Retina (tissue), 1 donor: ENCODE measurements around the gene BRI3BP.

Experiments
- DNase-seq: peaks from one replicate; pipeline ENCODE4 v3.0.0-alpha.2; 2016

Gene BRI3BP

GRCh38 chr12:124993626-124994436 is at the start of gene BRI3BP:
Gene BRI3BP (plus strand): TSS chr12:124993645. CDS start chr12:124993791, 146 bp downstream.
- DNase-seq, result peak; percentile 62

- DNase-seq, result no peak
Observed at GRCh38 chr12:124946447-124946793, 47.0 kb upstream of the BRI3BP start.

GRCh38 chr12:124947013-124947412 is 46.4 kb upstream of the BRI3BP start:
- DNase-seq, result no peak

- DNase-seq, result peak; percentile 39
Observed at GRCh38 chr12:124947561-124948398, 45.7 kb upstream of the BRI3BP start.

GRCh38 chr12:124949066-124949465 is 44.4 kb upstream of the BRI3BP start:
- DNase-seq, result no peak

GRCh38 chr12:124949779-124950728 is 43.4 kb upstream of the BRI3BP start:
- no peak for DNase-seq

GRCh38 chr12:124952295-124952694 is 41.1 kb upstream of the BRI3BP start:
- no peak for DNase-seq

- DNase-seq, result no peak
Observed at GRCh38 chr12:124952801-124953200, 40.6 kb upstream of the BRI3BP start.

GRCh38 chr12:124953689-124954405 is 39.6 kb upstream of the BRI3BP start:
- no peak for DNase-seq

- DNase-seq, result no peak
Observed at GRCh38 chr12:124954771-124955170, 38.7 kb upstream of the BRI3BP start.

- no peak for DNase-seq
Observed at GRCh38 chr12:124956571-124956970, 36.9 kb upstream of the BRI3BP start.

- DNase-seq, result no peak
Observed at GRCh38 chr12:124961055-124961454, 32.4 kb upstream of the BRI3BP start.

GRCh38 chr12:124963211-124963610 is 30.2 kb upstream of the BRI3BP start:
- DNase-seq, result no peak

- no peak for DNase-seq
Observed at GRCh38 chr12:124964251-124964650, 29.2 kb upstream of the BRI3BP start.

- no peak for DNase-seq
Observed at GRCh38 chr12:124964836-124965462, 28.5 kb upstream of the BRI3BP start.

GRCh38 chr12:124967016-124967739 is 26.3 kb upstream of the BRI3BP start:
- no peak for DNase-seq

- no peak for DNase-seq
Observed at GRCh38 chr12:124968656-124969055, 24.8 kb upstream of the BRI3BP start.

GRCh38 chr12:124970647-124971402 is 22.6 kb upstream of the BRI3BP start:
- DNase-seq, result no peak

GRCh38 chr12:124971603-124972002 is 21.8 kb upstream of the BRI3BP start:
- DNase-seq, result no peak

- no peak for DNase-seq
Observed at GRCh38 chr12:124972211-124972610, 21.2 kb upstream of the BRI3BP start.
